H1 (cell line): ENCODE results near the gene FAT1. TPM values are rescaled to one million over a fixed set of nuclear protein-coding genes. Genes with fewer than 3 reads are reported as not detected.

Experiments
- CTCF ChIA-PET: fragments of 300-600 bp; sonication (Branson Sonifier 250); formaldehyde crosslinking; loops from one replicate; lab custom pipeline; 2021; ENCODE audit not compliant: partially characterized antibody; lab: Charles Lee
- POLR2A ChIA-PET: fragments of 300-600 bp; sonication (Branson Sonifier 250); formaldehyde crosslinking; loops from one replicate; lab custom pipeline; 2021; ENCODE audit warnings: inconsistent platforms; ENCODE audit not compliant: partially characterized antibody; lab: Charles Lee
- DNase-seq, 2 experiments: peaks; one replicate each; pipeline versions ENCODE4 v3.0.0 to v3.0.0-alpha.2; 2010 to 2022; ENCODE audit warnings: low spot score in 2 of 2, low read depth in 1 of 2, mixed read lengths in 1 of 2
- FAIRE-seq: peaks from 2 replicates; lab custom pipeline; 2011; peaks lifted over from hg19 to GRCh38; lab: Jason Lieb, UNC
- H2AFZ ChIP-seq: 2 replicates; pipeline ENCODE4 v1.8.1; 2012; ENCODE audit warnings: low read length, inconsistent platforms
- H2AK5ac ChIP-seq: 2 replicates; pipeline ENCODE4 v1.6.1; 2013; ENCODE audit warnings: low read depth, low read length
- H2BK120ac ChIP-seq: replicated peaks from 2 replicates; pipeline ENCODE3; 2013; ENCODE audit warnings: low read depth, low read length, inconsistent platforms
- H2BK12ac ChIP-seq: 2 replicates; pipeline ENCODE4 v1.6.1; 2013; ENCODE audit warnings: low read depth, low read length
- H2BK15ac ChIP-seq: 2 replicates; pipeline ENCODE4 v1.6.1; 2013; ENCODE audit warnings: low read length
- H2BK20ac ChIP-seq: 2 replicates; pipeline ENCODE4 v1.6.1; 2013; ENCODE audit warnings: low read length
- H2BK5ac ChIP-seq: 2 replicates; pipeline ENCODE4 v1.6.1; 2013; ENCODE audit warnings: low read depth, low read length
- H3K14ac ChIP-seq: 2 replicates; pipeline ENCODE4 v1.6.1; 2013; ENCODE audit warnings: inconsistent platforms; ENCODE audit not compliant: insufficient read length
- H3K18ac ChIP-seq: 2 replicates; pipeline ENCODE4 v1.6.1; 2013; ENCODE audit warnings: low read length; ENCODE audit errors: extremely low read depth
- H3K23ac ChIP-seq: 2 replicates; pipeline ENCODE4 v1.6.1; 2013; ENCODE audit warnings: inconsistent platforms; ENCODE audit not compliant: insufficient read length
- H3K23me2 ChIP-seq: 2 replicates; pipeline ENCODE4 v1.6.1; 2013; ENCODE audit warnings: low read depth, low read length
- H3K27ac ChIP-seq: 2 replicates; pipeline ENCODE4 v1.6.1; 2011; ENCODE audit warnings: low read depth, low read length, inconsistent platforms
- H3K27me3 ChIP-seq, 4 experiments: replicated peaks in 1 of 4; 1 replicate in 1 of 4; 2 replicates in 3 of 4; pipeline versions ENCODE4 v1.6.1 to v1.8.1; 2011 to 2013; ENCODE audit warnings: low read length in 3 of 4, mild to moderate bottlenecking in 3 of 4, inconsistent platforms in 2 of 4, mixed read lengths in 2 of 4, moderate library complexity in 1 of 4; ENCODE audit not compliant: control insufficient read depth in 3 of 4, insufficient read depth in 3 of 4; ENCODE audit errors: extremely low read depth in 1 of 4
- H3K36me3 ChIP-seq, 4 experiments: 2 replicates each; pipeline versions ENCODE4 v1.6.1 to v1.8.1; 2011 to 2013; ENCODE audit warnings: mild to moderate bottlenecking in 4 of 4, low read length in 3 of 4, moderate library complexity in 2 of 4, control low read depth in 1 of 4, inconsistent platforms in 1 of 4; ENCODE audit not compliant: insufficient read depth in 4 of 4, control insufficient read depth in 2 of 4
- H3K4ac ChIP-seq: replicated peaks from 2 replicates; pipeline ENCODE3; 2013; ENCODE audit warnings: low read length, low read depth, mixed read lengths, inconsistent platforms; ENCODE audit not compliant: insufficient read length
- H3K4me1 ChIP-seq, 4 experiments: replicated peaks in 1 of 4; 1 replicate in 1 of 4; 2 replicates in 3 of 4; pipeline versions ENCODE4 v1.6.1 to v1.8.1; 2011 to 2013; ENCODE audit warnings: low read length in 3 of 4, inconsistent platforms in 2 of 4, mixed read lengths in 1 of 4; ENCODE audit not compliant: insufficient read depth in 4 of 4, control insufficient read depth in 3 of 4
- H3K4me2 ChIP-seq, 2 experiments: 2 replicates each; pipeline versions ENCODE4 v1.6.1 to v1.8.1; 2011 to 2013; ENCODE audit warnings: low read depth in 2 of 2, low read length in 2 of 2, control low read depth in 1 of 2, inconsistent platforms in 1 of 2, mild to moderate bottlenecking in 1 of 2; ENCODE audit not compliant: insufficient read depth in 1 of 2
- H3K4me3 ChIP-seq, 4 experiments: fragments of 200-600, 300-600 bp in 1 of 4; sonication (generic), shearing (Covaris generic), sonication (Bioruptor Twin) in 1 of 4; 2 replicates each; pipeline versions ENCODE4 v1.5.1 to v1.8.1; 2011 to 2016; ENCODE audit warnings: low read length in 4 of 4, low read depth in 3 of 4, control low read depth in 2 of 4, inconsistent platforms in 2 of 4, mild to moderate bottlenecking in 2 of 4, mixed read lengths in 1 of 4, moderate library complexity in 1 of 4; ENCODE audit not compliant: insufficient read depth in 2 of 4; ENCODE audit errors: extremely low read depth in 1 of 4
- H3K56ac ChIP-seq: replicated peaks from 2 replicates; pipeline ENCODE3; 2013; ENCODE audit warnings: low read depth, mild to moderate bottlenecking, mixed read lengths, low read length, inconsistent platforms; ENCODE audit not compliant: insufficient read length
- H3K79me1 ChIP-seq: 2 replicates; pipeline ENCODE4 v1.6.1; 2013; ENCODE audit warnings: low read depth, low read length, control low read depth
- H3K79me2 ChIP-seq, 2 experiments: 2 replicates each; pipeline versions ENCODE4 v1.6.1 to v1.8.1; 2012 to 2013; ENCODE audit warnings: low read length in 2 of 2, mild to moderate bottlenecking in 2 of 2, inconsistent platforms in 1 of 2; ENCODE audit not compliant: insufficient read depth in 2 of 2, control insufficient read depth in 1 of 2
- H3K9ac ChIP-seq, 4 experiments: replicated peaks in 1 of 4; 1 replicate in 1 of 4; 2 replicates in 3 of 4; pipeline versions ENCODE4 v1.6.1 to v1.8.1; 2011 to 2013; ENCODE audit warnings: low read depth in 3 of 4, low read length in 3 of 4, control low read depth in 2 of 4, mild to moderate bottlenecking in 2 of 4, moderate library complexity in 2 of 4, inconsistent platforms in 1 of 4; ENCODE audit errors: extremely low read depth in 1 of 4
- H3K9me3 ChIP-seq, 2 experiments: 2 replicates each; pipeline versions ENCODE4 v1.6.1 to v1.8.1; 2012 to 2013; ENCODE audit warnings: mild to moderate bottlenecking in 2 of 2, moderate library complexity in 2 of 2, control low read depth in 1 of 2, inconsistent platforms in 1 of 2, low read depth in 1 of 2, low read length in 1 of 2, mixed read lengths in 1 of 2; ENCODE audit not compliant: insufficient read depth in 2 of 2
- H4K20me1 ChIP-seq, 2 experiments: replicated peaks in 1 of 2; 2 replicates each; pipeline versions ENCODE3 to v1.8.1; 2011 to 2013; ENCODE audit warnings: inconsistent platforms in 2 of 2, low read length in 2 of 2, mild to moderate bottlenecking in 1 of 2; ENCODE audit not compliant: insufficient read depth in 2 of 2, control insufficient read depth in 1 of 2
- H4K5ac ChIP-seq: 2 replicates; pipeline ENCODE4 v1.6.1; 2013; ENCODE audit warnings: low read length, low read depth, mixed read lengths, inconsistent platforms; ENCODE audit not compliant: insufficient read length
- H4K8ac ChIP-seq: 2 replicates; pipeline ENCODE4 v1.8.0; 2013; ENCODE audit warnings: mild to moderate bottlenecking, moderate library complexity, low read length, inconsistent platforms; ENCODE audit not compliant: insufficient read depth; ENCODE audit errors: extremely low read depth
- H4K91ac ChIP-seq: replicated peaks from 2 replicates; pipeline ENCODE3; 2013; ENCODE audit warnings: low read length, mixed read lengths, inconsistent platforms; ENCODE audit not compliant: insufficient read length
- ATF3 ChIP-seq: IDR thresholded peaks from 2 replicates; pipeline ENCODE4 v1.6.1; 2011; ENCODE audit warnings: low read depth, mild to moderate bottlenecking, low read length; ENCODE audit not compliant: insufficient read depth
- KDM4A ChIP-seq: IDR thresholded peaks from one replicate; pipeline ENCODE4 v1.7.1; 2012; ENCODE audit warnings: low read depth, mild to moderate bottlenecking, moderate library complexity, low read length, inconsistent platforms; ENCODE audit not compliant: severe bottlenecking
- RAD21 ChIP-seq, 2 experiments: IDR thresholded peaks in 1 of 2; conservative IDR thresholded peaks in 1 of 2; 2 replicates each; pipeline ENCODE4 v1.6.1; 2011; ENCODE audit warnings: low read depth in 2 of 2, low read length in 2 of 2, improper control_type of control experiment in 1 of 2, inconsistent platforms in 1 of 2, mild to moderate bottlenecking in 1 of 2, moderate library complexity in 1 of 2
- TAF1 ChIP-seq: IDR thresholded peaks from 2 replicates; pipeline ENCODE4 v1.6.1; 2011; ENCODE audit warnings: mild to moderate bottlenecking, low read depth, low read length
- TCF12 ChIP-seq: IDR thresholded peaks from 2 replicates; pipeline ENCODE4 v1.6.1; 2011; ENCODE audit warnings: low read depth, mild to moderate bottlenecking, low read length
- ZNF274 ChIP-seq: IDR thresholded peaks from 2 replicates; pipeline ENCODE4 v1.7.0; 2012; ENCODE audit warnings: low read length, borderline replicate concordance; ENCODE audit errors: extremely low read depth
- WGBS, 2 experiments: shearing (Covaris generic) in 1 of 2; methylation state at CpG; one replicate each; pipeline versions ENCODE4 v1.1.6 to v1.1.7; 2013 to 2015; ENCODE audit warnings: low lambda C conversion rate in 2 of 2, mixed read lengths in 2 of 2, inconsistent platforms in 1 of 2, low coverage in 1 of 2, missing lambda C conversion rate in 1 of 2; ENCODE audit not compliant: insufficient replicate concordance in 2 of 2, insufficient coverage in 1 of 2, insufficient read length in 1 of 2; ENCODE audit errors: extremely low coverage in 1 of 2, missing lambda C conversion rate in 1 of 2; 5-methylcytosine and 5-hydroxymethylcytosine counted together
- polyA plus RNA-seq, 7 experiments: library from polyadenylated mRNA; depleted of rRNA in 3 of 7; stranded (reverse) in 5 of 7; unstranded in 2 of 7; fragments of >200 nt in 5 of 7; fragments of 200-250 nt in 2 of 7; gene quantifications; 1 replicate in 5 of 7; 2 replicates in 1 of 7; 4 replicates in 1 of 7; pipeline versions ENCODE4 v1.2.1 to v1.2.3, GENCODE V29; 2011 to 2013; ENCODE audit warnings: missing spikeins in 2 of 7, mixed read lengths in 2 of 7
- total RNA-seq: library from RNA; stranded (reverse); fragmentation: NEBNext Ultra II Directional; extraction: Animal tissue kit (Norgen Biotek cat#: 25700); gene quantifications from 2 replicates; pipeline ENCODE4 v1.2.1, GENCODE V29; 2021

The FAT1 gene
- total and polyA plus RNA-seq, 2 of the 8 experiments (the other 6 are each of a cell fraction or from before 2014, with no cell fraction given) = 94.4 to 137 TPM

- H3K79me1 ChIP-seq = no peaks in the 10 kb centered on the region
- no peak overlapping the region for H3K4ac ChIP-seq
- no peak overlapping the region for H3K18ac ChIP-seq
- no peak overlapping the region for H3K4me2 ChIP-seq
- POLR2A ChIA-PET = interaction anchor here (1.2 kb wide), 1 partner anchor 15 kb away, joined by 3 read pairs; no protein-coding TSS in a partner anchor
- no peak for FAIRE-seq
- DNase-seq = no peak
- no peaks in the 10 kb centered on the region for H3K23me2 ChIP-seq
- H2AK5ac ChIP-seq = no peak overlapping the region
- no peaks in the 10 kb centered on the region for H4K20me1 ChIP-seq
- H3K4me1 ChIP-seq = no peaks in the 10 kb centered on the region; a peak in 1 of 7 replicates
- no peak overlapping the region for H3K4me3 ChIP-seq
- TF ChIP-seq ATF3 = no peak
- no peak for TF ChIP-seq TAF1
- TF ChIP-seq ZNF274 = no peak
- TF ChIP-seq RAD21 (IDR thresholded peaks at IDR 0.05 in 1 of 2, conservative IDR thresholded peaks at IDR 0.05 in 1 of 2; ENCODE audit: low read depth in 2 of 2, low read length in 2 of 2) = no peak
- no peak for TF ChIP-seq KDM4A
- no peak for TF ChIP-seq TCF12
- no peaks in the 10 kb centered on the region for H3K27me3 ChIP-seq
- H3K36me3 ChIP-seq = no peaks in the 10 kb centered on the region
- H2BK12ac ChIP-seq = no peak overlapping the region
- no peaks in the 10 kb centered on the region for H3K79me2 ChIP-seq
- no peak overlapping the region for H4K8ac ChIP-seq
- H3K14ac ChIP-seq = no peak overlapping the region
- H4K5ac ChIP-seq = no peak overlapping the region
- H3K9me3 ChIP-seq = no peaks in the 10 kb centered on the region
- no peak overlapping the region for H2BK15ac ChIP-seq
- no peak overlapping the region for H3K23ac ChIP-seq
- H2AFZ ChIP-seq = no peak overlapping the region
- WGBS, 2 experiments = 96% methylated on average over 5 of the region's 5 CpGs; no CpG with 5 or more reads in 1 of the 2 experiments
- H4K91ac ChIP-seq = no peak overlapping the region
- no peak overlapping the region for H2BK20ac ChIP-seq
- no peak overlapping the region for H3K27ac ChIP-seq
- H2BK5ac ChIP-seq = no peak overlapping the region
- H3K9ac ChIP-seq = no peak overlapping the region
- no peak overlapping the region for H2BK120ac ChIP-seq
- no peak overlapping the region for H3K56ac ChIP-seq
- CTCF ChIA-PET = interaction anchor here (1.1 to 1.5 kb wide), 3 partner anchors 10 to 20 kb away, joined by 3 to 5 read pairs (median 4); no protein-coding TSS in a partner anchor
These were observed 16.3 kb upstream of the FAT1 start for GRCh38 chr4:186739802-186740434.
